HG03066 (cell line): ENCODE measurements around the gene SAMD1.

Experiments
- ATAC-seq: cut with Tn5 transposase; IDR thresholded peaks from one replicate; pipeline ENCODE4 v1.9.1; 2021; ENCODE audit warnings: low read depth; ENCODE audit not compliant: unreplicated experiment

Gene SAMD1

GRCh38 chr19:14090509-14091080 is at the start of gene SAMD1:
Gene SAMD1 (minus strand): TSS chr19:14090751.
- peak; percentile 32 for ATAC-seq

GRCh38 chr19:14139944-14140343 is 49.4 kb upstream of the SAMD1 start:
- ATAC-seq, result no peak

DNA sequence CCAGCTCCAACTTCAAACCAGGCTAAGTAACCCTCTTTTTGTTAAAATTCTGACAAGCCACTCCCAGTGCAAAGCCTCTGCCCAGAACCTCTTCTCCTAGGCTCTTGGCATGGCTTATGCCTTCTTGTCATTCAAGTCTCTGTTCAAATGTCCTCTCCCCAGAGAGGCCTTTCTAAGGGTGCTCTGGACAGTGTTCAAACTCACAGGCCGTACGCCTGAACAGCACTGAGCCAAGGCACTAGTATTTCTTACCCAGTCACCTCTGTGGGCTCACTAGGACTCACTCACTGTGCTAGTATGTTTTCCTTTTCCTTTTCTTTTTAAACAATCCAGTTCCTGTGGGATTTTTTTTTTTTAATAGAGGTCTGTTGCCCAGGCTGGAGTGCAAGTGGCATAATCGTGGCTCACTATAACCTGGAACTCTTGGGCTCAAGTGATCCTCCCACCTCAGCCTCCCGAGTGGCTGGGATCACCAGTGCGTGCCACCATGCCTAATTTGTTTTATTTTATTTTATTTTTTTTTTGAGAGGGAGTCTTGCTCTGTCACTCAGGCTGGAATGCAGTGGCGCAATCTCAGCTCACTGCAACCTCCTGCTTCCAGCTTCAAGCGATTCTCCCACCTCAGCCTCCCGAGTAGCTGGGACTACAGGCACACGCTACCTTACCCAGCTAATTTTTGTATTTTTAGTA is 48.2 kb upstream of the SAMD1 start:
- ATAC-seq, result no peak

- peak; percentile 78 for ATAC-seq
These were observed 46.1 kb upstream of the SAMD1 start, which contains the start of gene ASF1B for GRCh38 chr19:14136509-14137281. Gene ASF1B (minus strand): TSS chr19:14136589. CDS start chr19:14136456, 133 bp downstream.

DNA sequence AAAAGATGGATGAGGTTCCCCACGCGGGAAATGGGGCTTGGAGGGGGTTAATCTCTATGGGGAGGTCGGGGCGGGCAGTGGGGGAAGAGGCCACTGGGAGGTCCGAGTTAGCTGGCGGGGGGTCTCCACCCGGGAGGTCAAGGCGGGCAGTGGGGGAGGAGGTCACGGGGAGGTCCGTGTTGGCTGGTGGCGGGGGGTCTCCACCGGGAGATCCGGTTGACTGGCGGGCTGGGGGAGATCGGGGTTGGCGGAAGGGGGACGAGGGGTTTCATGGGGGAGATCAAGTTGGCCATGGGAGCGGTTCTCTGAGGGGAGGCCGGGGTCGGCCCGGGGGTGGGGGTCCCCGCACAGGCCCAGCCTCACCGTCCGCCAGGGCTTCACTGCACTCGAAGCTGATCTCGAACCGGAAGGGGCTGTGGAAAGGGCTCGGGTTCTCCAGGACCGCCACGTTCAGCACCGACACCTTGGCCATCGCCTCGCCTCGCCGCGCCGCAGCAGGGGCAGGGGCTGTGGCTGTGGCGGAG is 45.5 kb upstream of the SAMD1 start:
- no peak for ATAC-seq

DNA sequence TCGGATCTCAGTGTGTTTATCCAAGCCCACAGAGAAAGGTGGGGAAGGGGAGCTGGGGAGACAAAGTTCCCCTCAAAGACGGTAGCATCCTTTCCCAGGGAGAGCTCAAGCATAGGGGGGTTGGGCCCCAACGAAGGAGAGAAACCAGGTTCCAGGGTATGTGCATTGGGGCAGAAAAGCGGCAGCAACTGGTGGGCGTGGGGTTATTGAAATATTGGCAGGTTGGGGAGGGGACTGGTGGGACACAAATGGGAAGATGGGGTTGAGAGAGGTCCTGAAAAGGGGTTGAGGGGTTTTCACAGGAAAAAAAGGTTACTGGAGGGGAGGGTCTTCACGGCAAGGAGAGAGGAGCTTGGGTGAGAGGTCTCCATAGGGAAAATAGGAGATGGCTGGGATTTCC is 44.8 kb upstream of the SAMD1 start:
- no peak for ATAC-seq

GRCh38 chr19:14127929-14128509 is 37.5 kb upstream of the SAMD1 start:
- no peak for ATAC-seq

GRCh38 chr19:14127176-14127575 is 36.6 kb upstream of the SAMD1 start:
- no peak for ATAC-seq

GRCh38 chr19:14122924-14123323 is 32.4 kb upstream of the SAMD1 start:
- ATAC-seq, result no peak

DNA sequence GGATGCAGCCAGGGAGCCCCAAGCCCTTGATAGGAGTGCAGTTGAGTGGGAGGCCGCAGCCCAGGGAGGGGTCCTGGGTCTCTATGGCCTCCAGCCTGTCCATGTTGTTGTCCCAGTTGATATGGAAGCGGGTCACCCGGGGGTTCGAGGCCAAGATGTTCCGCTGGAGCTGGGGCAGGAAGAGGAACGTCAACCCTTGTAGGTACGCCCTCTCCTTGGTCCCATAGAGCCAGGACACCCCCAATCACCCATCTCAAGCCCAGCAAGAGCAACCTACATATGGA is 29.9 kb upstream of the SAMD1 start:
- no peak for ATAC-seq

DNA sequence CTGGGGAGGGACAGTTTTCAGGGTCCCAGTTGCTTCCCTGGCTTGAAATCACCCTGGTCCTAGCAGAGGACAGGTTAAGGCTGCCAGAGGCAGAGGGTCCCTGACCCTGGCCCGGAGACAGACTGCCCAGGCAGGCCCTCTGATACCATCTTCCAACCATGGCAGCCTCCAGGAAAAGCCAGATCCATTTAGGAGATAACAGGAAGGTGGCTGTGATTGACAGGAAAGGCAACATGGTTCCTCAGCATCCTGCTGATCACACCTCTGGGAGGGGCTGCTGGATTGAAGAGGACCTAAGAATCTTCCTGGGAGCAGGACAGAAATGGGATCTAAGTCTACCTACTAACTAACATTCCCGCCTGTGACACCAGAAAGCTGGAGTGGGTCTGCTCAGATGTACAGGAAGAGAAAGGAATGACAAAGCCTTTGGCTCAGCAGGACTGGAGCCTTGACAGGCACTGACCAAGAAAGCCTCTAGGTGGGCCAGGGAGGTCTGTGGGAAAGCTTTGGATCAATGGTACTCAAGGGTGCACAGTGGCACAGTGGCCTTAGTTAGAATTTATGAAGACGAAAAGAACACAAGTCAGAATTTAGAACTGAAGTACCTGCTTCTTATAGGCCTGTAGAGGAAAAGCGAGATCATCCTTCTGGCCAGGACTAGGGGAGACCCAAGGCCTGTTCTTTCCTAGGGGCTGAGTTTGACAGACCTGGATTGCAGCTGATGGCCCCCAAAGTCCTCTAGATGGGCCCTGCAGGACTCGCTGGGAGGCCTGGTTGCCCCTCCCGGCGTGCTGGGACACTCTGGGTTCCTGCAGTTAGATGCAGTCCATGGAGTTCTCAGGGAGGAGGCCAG is 29.3 kb upstream of the SAMD1 start:
- no peak for ATAC-seq

DNA sequence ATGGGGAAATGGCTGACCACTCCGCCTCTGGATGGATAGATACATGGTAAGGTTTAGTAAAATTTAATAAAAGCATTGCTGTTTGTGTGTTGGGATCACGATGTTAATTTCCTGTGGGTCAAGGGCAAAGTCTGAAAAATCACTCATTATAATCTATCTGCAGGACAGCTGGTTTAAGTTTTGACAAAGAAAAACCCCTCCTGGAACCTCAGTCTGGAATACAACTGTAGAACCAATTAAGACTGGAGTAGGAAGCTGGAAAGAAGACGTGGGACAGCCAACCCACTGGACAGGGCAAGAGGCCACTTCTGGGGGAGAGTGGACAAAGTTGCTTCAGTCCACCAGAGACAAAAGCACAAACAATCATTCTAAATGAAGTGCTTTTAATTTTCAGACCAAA is 28.6 kb upstream of the SAMD1 start:
- ATAC-seq, result no peak

DNA sequence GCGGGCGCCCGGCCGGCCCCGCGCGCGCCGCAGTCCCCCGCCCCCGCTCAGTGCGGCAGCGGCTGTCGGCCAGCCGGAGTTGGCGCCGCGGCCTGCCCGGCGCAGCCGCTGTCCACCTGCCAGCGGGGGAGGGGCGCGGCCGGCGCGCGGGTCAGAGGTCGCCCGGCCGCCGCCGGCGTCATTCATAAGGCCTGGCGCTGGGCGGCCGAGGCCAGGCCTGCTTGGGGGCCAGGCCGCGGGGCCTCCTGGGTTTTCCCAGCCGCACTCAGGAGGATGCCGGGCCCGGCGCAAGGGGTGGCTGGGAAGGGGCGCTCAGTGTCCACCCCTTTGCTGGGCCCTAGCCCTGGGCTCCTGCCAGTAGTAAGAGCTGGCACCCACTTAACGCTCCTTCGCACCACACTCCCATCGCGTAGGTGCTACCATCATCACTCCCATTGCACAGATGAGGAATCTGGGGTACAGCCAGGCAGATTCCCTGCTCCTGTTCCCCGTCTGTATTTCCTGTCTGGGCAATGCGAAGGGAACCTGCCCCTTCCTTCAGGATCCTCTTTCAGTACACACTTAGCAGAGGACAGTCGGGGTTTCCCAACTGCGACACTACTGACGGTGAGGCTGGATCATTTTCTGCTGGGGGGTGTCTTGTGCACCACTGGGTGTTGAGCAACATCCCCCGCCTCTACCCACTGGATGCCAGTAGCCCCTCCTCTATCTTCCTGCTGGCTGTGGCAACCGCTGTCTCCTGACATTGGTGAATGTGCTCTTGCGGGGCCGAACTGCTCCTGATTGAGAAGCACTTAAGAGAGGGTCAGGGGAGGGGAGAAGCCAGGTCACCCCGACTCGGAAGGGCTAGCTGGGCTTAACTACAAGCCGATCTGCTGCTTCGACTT is 27.9 kb upstream of the SAMD1 start:
- peak; percentile 29 for ATAC-seq

GRCh38 chr19:14117668-14118164 is 27.2 kb upstream of the SAMD1 start, which contains the start of gene PRKACA:
Gene PRKACA (minus strand): TSS chr19:14117762. CDS start chr19:14117547, 215 bp downstream.
- peak; percentile 81 for ATAC-seq

GRCh38 chr19:14116918-14117578 is 26.5 kb upstream of the SAMD1 start:
- no peak for ATAC-seq

GRCh38 chr19:14116525-14116917 is 26.0 kb upstream of the SAMD1 start:
- no peak for ATAC-seq

- ATAC-seq, result no peak
These were observed 25.2 kb upstream of the SAMD1 start for GRCh38 chr19:14115756-14116155.

GRCh38 chr19:14114854-14115253 is 24.3 kb upstream of the SAMD1 start:
- ATAC-seq, result no peak

GRCh38 chr19:14114439-14114838 is 23.9 kb upstream of the SAMD1 start:
- ATAC-seq, result no peak
